HS-27A (cell line): ENCODE measurements around the gene MEIOC.
"Not testable (repeated sequence)": the region's sequence is repeated elsewhere in the genome, so short reads cannot be mapped to it uniquely, and the experiment has no call there.

Source experiments
- DNase-seq: peaks from one replicate; pipeline ENCODE4 v3.0.0-alpha.2; 2012; ENCODE audit warnings: low read depth, missing footprints

The MEIOC gene

GRCh38 chr17:44655983-44656710 is at the start of gene MEIOC:
Gene MEIOC, plus strand, starts transcription at chr17:44656468. Its CDS starts 146 bp downstream, at chr17:44656614.
- DNase-seq: no peak

GRCh38 chr17:44606658-44607057 is 49.6 kb upstream of the MEIOC start:
- DNase-seq: no peak

GRCh38 chr17:44607836-44608690 is 48.2 kb upstream of the MEIOC start:
- no peak for DNase-seq

GRCh38 chr17:44608727-44609435 is 47.4 kb upstream of the MEIOC start:
- no peak for DNase-seq

GRCh38 chr17:44610331-44610730 is 45.9 kb upstream of the MEIOC start:
- DNase-seq: no peak

GRCh38 chr17:44610871-44611270 is 45.4 kb upstream of the MEIOC start:
- no peak for DNase-seq

GRCh38 chr17:44614862-44615261 is 41.4 kb upstream of the MEIOC start:
- DNase-seq: no peak

GRCh38 chr17:44618652-44619051 is 37.6 kb upstream of the MEIOC start:
- not testable (repeated sequence) for DNase-seq

GRCh38 chr17:44623070-44623725 is 33.1 kb upstream of the MEIOC start:
- no peak for DNase-seq

GRCh38 chr17:44627513-44628242 is 28.6 kb upstream of the MEIOC start:
- DNase-seq: no peak

- no peak for DNase-seq
Measured at GRCh38 chr17:44628243-44629188, 27.8 kb upstream of the MEIOC start.

GRCh38 chr17:44629314-44629713 is 27.0 kb upstream of the MEIOC start:
- no peak for DNase-seq

GRCh38 chr17:44630703-44631102 is 25.6 kb upstream of the MEIOC start:
- DNase-seq: no peak

- no peak for DNase-seq
Measured at GRCh38 chr17:44633998-44634397, 22.3 kb upstream of the MEIOC start.

GRCh38 chr17:44634401-44634800 is 21.9 kb upstream of the MEIOC start:
- DNase-seq: not testable (repeated sequence)

- peak; percentile 11 for DNase-seq
Measured at GRCh38 chr17:44636562-44636961, 19.7 kb upstream of the MEIOC start.

- DNase-seq: no peak
Measured at GRCh38 chr17:44637066-44637465, 19.2 kb upstream of the MEIOC start.

- DNase-seq: no peak
Measured at GRCh38 chr17:44642834-44643233, 13.4 kb upstream of the MEIOC start.

- no peak for DNase-seq
Measured at GRCh38 chr17:44645341-44645740, 10.9 kb upstream of the MEIOC start.

- DNase-seq: no peak
Measured at GRCh38 chr17:44646280-44646679, 10.0 kb upstream of the MEIOC start.
